ENCODE data around the gene CABCOCO1. TPM values are rescaled to one million over a fixed set of nuclear protein-coding genes. Genes with fewer than 3 reads are reported as not detected.

The CABCOCO1 gene
- total RNA-seq, 1 donor from 2014 or later = not detected

GRCh38 chr10:61804414-61804813 is 141.7 kb downstream of the CABCOCO1 start:
- no peak for DNase-seq (ENCODE audit: low spot score)
- ATAC-seq = no peak

GRCh38 chr10:61805091-61805490 is 142.4 kb downstream of the CABCOCO1 start:
- ATAC-seq (no peak), DNase-seq (ENCODE audit: low spot score) (no peak)

GRCh38 chr10:61810263-61810662 is 147.5 kb downstream of the CABCOCO1 start:
- ATAC-seq (no peak), DNase-seq (ENCODE audit: low spot score) (no peak)

- no peak for DNase-seq (ENCODE audit: low spot score)
- ATAC-seq = no peak
Measured at GRCh38 chr10:61812052-61812721, 149.5 kb downstream of the CABCOCO1 start.

GRCh38 chr10:61812920-61813319 is 150.2 kb downstream of the CABCOCO1 start:
- DNase-seq (ENCODE audit: low spot score) (no peak), ATAC-seq (no peak)

- no peak for DNase-seq (ENCODE audit: low spot score)
Measured at GRCh38 chr10:61814160-61814559, 151.4 kb downstream of the CABCOCO1 start.

GRCh38 chr10:61815496-61815895 is 152.8 kb downstream of the CABCOCO1 start:
- ATAC-seq (no peak), DNase-seq (ENCODE audit: low spot score) (no peak)

More at GRCh38 chr10:61814160-61814559, 151.4 kb downstream of the CABCOCO1 start:
- no peak for ATAC-seq

Other genes starting within 250 kb of the CABCOCO1 start
- 0.35 TPM for gene TMEM26, start 209.5 kb upstream of the CABCOCO1 start, total RNA-seq
- 3.8 TPM for gene ARID5B, start 238.8 kb downstream of the CABCOCO1 start, total RNA-seq